Fibroblast of the conjunctiva (primary cell): Measurements from ENCODE around the gene AKR1C1.
A peak's percentile ranks its signal among the peaks of the same experiment; 100 is the strongest.
"Not testable (repeated sequence)": the region's sequence is repeated elsewhere in the genome, so short reads cannot be mapped to it uniquely, and the experiment has no call there.

ENCODE experiments used
- DNase-seq: peaks from one replicate; pipeline ENCODE4 v3.0.0-alpha.2; 2010; ENCODE audit warnings: low read depth

AKR1C1 gene

GRCh38 chr10:5018671-5019277 is 55.6 kb downstream of the AKR1C1 start:
- peak; percentile 67 for DNase-seq

- DNase-seq, result not testable (repeated sequence)
Observed at GRCh38 chr10:5019770-5020612, 56.8 kb downstream of the AKR1C1 start.

- not testable (repeated sequence) for DNase-seq
Observed at GRCh38 chr10:5021624-5022290, 58.5 kb downstream of the AKR1C1 start.

- DNase-seq, result no peak
Observed at GRCh38 chr10:5023177-5023805, 60.1 kb downstream of the AKR1C1 start.

GRCh38 chr10:5025461-5025881 is 62.3 kb downstream of the AKR1C1 start:
- DNase-seq, result not testable (repeated sequence)

- DNase-seq, result no peak
Observed at GRCh38 chr10:5030989-5031388, 67.8 kb downstream of the AKR1C1 start.

GRCh38 chr10:5031588-5031987 is 68.4 kb downstream of the AKR1C1 start:
- not testable (repeated sequence) for DNase-seq

- DNase-seq, result not testable (repeated sequence)
Observed at GRCh38 chr10:5032444-5032843, 69.2 kb downstream of the AKR1C1 start.
